ENCODE measurements around the gene RFX2. TPM values are rescaled to one million over a fixed set of nuclear protein-coding genes. Genes with fewer than 3 reads are reported as not detected.

RFX2 gene
- total and polyA plus RNA-seq, 9 donors: 5.9 to 31.2 (median 13.3) TPM

DNA sequence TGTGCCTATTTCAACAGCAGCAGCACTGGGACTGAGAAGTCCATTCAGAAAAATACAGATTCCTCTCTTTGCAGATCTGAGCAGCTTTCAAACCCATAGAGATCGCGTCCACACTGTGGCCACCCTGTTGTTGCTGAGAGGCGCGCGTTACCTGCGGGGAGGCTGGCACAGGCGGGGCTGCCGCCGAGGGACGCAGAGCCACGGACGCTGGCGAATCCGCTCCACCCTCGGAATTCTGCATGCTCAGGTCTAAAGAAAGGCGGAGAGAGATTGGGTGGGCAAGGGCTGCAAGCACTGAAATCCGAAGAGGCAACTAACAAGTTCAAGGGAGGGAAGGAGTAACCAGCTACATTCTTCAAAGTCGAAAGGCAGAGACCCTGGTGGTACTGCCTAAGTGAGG, 63.0 kb downstream of the RFX2 start:
- H3K4me1 ChIP-seq (ENCODE audit: insufficient read depth): peaks cover 1% of the 10 kb centered on the region
- H3K27ac ChIP-seq: no peak overlapping the region
- no peaks in the 10 kb centered on the region for H3K9me3 ChIP-seq
- no peaks in the 10 kb centered on the region for H3K36me3 ChIP-seq
- DNase-seq: no peak
- H3K27me3 ChIP-seq: no peaks in the 10 kb centered on the region
- TF ChIP-seq, protein P1, sequence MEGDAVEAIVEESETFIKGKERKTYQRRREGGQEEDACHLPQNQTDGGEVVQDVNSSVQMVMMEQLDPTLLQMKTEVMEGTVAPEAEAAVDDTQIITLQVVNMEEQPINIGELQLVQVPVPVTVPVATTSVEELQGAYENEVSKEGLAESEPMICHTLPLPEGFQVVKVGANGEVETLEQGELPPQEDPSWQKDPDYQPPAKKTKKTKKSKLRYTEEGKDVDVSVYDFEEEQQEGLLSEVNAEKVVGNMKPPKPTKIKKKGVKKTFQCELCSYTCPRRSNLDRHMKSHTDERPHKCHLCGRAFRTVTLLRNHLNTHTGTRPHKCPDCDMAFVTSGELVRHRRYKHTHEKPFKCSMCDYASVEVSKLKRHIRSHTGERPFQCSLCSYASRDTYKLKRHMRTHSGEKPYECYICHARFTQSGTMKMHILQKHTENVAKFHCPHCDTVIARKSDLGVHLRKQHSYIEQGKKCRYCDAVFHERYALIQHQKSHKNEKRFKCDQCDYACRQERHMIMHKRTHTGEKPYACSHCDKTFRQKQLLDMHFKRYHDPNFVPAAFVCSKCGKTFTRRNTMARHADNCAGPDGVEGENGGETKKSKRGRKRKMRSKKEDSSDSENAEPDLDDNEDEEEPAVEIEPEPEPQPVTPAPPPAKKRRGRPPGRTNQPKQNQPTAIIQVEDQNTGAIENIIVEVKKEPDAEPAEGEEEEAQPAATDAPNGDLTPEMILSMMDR (IDR thresholded peaks at IDR 0.05): no peak
- no peak for TF ChIP-seq POLR2A (IDR thresholded peaks at IDR 0.05)
- no peak for TF ChIP-seq EP300 (IDR thresholded peaks at IDR 0.05)
- no peak overlapping the region for H3K4me3 ChIP-seq
- intact Hi-C loops (cut with DNase I): loop anchor here in 1 of 4 donors (5.0 to 10.0 kb wide), 2 partner anchors 80 to 148 kb away; no protein-coding TSS in a partner anchor
- 91 to 93% (median 93%) methylated on average over 18 of the region's 18 CpGs for WGBS, 3 donors

DNA sequence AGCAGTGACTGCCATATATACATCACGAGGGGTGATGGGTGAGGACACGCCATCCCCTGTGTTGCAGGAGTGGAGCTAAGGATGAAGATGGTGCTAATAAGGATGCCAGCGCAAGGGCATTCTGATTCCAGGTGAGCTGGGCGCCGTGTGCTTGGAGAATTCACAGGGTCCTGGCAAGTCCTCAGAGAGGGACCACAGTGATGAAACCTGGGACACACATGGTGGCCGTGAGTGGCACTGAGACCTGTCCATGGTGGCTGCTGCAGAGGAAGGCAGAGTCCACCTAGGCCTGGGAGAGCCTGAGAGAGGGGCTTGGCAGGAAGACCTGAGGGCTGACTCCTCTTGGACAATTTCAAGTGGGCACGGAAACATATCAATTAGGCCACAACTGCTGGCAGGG, 65.2 kb downstream of the RFX2 start:
- Histone ChIP-seq H3K36me3 (no peaks in the 10 kb centered on the region), H3K9me3 (no peaks in the 10 kb centered on the region), H3K4me1 (ENCODE audit: insufficient read depth) (peaks cover 1% of the 10 kb centered on the region), H3K4me3 (no peak overlapping the region), H3K27ac (no peak overlapping the region), H3K27me3 (no peaks in the 10 kb centered on the region)
- no peak for DNase-seq
- TF ChIP-seq POLR2A (IDR thresholded peaks at IDR 0.05): no peak
- TF ChIP-seq, protein P1 (IDR thresholded peaks at IDR 0.05): no peak
- no peak for TF ChIP-seq EP300 (IDR thresholded peaks at IDR 0.05)
- 92 to 98% (median 93%) methylated on average over 7 of the region's 7 CpGs for WGBS, 3 donors
- intact Hi-C loops (cut with DNase I): loop anchor here in 1 of 4 donors (5.0 to 10.0 kb wide), 2 partner anchors 82 to 150 kb away; no protein-coding TSS in a partner anchor

DNA sequence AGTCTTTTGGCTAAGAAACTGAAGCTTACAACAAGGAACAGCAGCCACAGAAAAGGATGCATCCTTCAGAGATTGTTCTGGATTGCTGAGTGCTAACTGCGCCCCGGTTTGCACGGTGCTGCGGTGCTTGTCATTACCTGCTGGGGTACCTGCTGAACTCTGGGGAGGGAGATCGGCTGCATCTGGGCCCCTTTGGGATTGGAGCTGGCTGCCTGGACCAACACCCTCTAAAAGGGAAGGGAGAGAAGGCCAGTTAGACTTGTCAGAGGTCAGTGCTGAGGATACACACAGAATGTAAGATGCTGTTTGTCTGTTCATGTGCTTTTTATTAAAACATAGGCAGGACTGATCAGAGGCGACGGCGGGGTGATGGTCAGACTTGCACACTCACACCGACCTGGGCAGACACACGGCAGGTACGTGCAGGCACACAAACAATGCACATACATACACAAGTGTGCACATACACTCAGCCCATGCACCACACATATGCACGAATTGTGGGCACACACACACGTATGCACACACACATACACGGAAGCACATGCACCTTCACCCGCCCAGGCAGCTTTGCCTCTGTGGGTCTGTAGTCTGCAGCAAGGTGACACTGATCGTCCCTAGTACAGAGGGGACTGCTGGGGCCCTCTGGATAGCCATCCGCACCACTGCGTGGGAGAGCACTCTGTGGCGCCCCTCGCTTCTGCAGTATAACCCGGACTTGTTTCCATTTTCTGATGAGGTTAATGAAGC, 66.1 kb downstream of the RFX2 start:
- Histone ChIP-seq H3K4me1 (ENCODE audit: insufficient read depth) (peaks cover 1% of the 10 kb centered on the region), H3K4me3 (no peak overlapping the region), H3K9me3 (no peaks in the 10 kb centered on the region), H3K27ac (no peak overlapping the region), H3K27me3 (no peaks in the 10 kb centered on the region), H3K36me3 (no peaks in the 10 kb centered on the region)
- no peak for TF ChIP-seq POLR2A (IDR thresholded peaks at IDR 0.05)
- TF ChIP-seq, protein P1 (IDR thresholded peaks at IDR 0.05): no peak
- no peak for DNase-seq
- intact Hi-C loops (cut with DNase I): loop anchor here in 2 of 4 donors (5.0 to 10.0 kb wide), 2 partner anchors 88 to 151 kb away; no protein-coding TSS in a partner anchor
- 91 to 93% (median 93%) methylated on average over 21 of the region's 21 CpGs for WGBS, 3 donors

DNA sequence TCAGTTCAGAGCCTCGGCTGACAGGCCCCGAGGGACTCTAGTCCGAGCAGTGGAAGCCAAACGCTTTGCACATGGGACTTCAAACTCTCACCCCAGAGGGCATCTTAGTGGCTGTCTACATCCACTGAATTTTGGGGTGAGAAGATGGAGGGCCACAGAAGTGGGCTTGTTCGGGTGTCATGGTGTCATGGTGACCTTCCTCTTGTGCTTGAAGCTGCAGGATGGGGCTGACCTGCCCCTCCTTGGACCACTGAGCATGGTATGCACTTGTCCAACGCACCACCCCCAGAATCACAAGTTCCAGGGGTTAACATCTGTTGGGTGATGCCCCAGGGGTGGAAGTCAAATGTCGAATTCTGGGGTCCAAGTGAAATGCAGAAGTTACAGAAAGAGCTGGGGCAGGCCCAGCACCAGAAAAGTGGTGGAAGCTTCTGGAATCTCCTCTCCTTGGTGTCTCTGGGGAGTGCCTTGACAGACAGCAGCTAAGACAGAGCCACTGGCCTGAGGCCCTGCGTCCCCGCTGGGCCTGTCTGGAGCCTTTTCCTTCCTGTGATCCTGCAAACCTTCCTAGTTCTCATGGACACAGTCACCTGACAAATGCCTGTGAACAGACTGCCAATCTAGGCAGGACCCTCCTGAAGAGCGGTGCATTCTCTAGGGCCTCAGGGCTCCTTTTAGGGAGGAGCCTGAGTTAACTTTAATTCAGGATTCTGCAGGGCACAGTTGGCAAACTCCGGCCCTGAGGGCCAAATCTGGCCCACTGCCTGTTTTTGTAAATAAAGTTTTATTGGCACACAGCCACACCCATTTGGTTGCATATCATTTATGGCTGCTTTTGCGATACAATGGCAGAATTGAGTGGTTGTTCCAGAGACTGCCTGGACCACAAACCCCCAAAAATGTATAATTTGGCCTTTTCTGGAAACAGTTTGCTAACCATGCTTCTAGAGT, 67.2 kb downstream of the RFX2 start:
- whole genome bisulfite sequencing, 3 donors: 86 to 89% (median 87%) methylated on average over 12 of the region's 12 CpGs
- no peak for DNase-seq
- H3K27ac ChIP-seq: no peak overlapping the region
- H3K4me3 ChIP-seq: no peak overlapping the region
- H3K9me3 ChIP-seq: no peaks in the 10 kb centered on the region
- H3K27me3 ChIP-seq: no peaks in the 10 kb centered on the region
- no peaks in the 10 kb centered on the region for H3K4me1 ChIP-seq (ENCODE audit: insufficient read depth)
- H3K36me3 ChIP-seq: no peaks in the 10 kb centered on the region
- intact Hi-C loops (cut with DNase I): loop anchor here in 3 of 4 donors (1.0 to 10.0 kb wide), 3 partner anchors 34 to 152 kb away; no protein-coding TSS in a partner anchor
- no peak for TF ChIP-seq EP300 (IDR thresholded peaks at IDR 0.05)
- TF ChIP-seq, protein P1 (IDR thresholded peaks at IDR 0.05): no peak
- no peak for TF ChIP-seq POLR2A (IDR thresholded peaks at IDR 0.05)

All from ovary (tissue), 9 donors.